WERI-Rb-1 (cell line): ENCODE results near the gene CRACR2A.

ENCODE experiments used
- DNase-seq: peaks from one replicate; pipeline ENCODE4 v3.0.0-alpha.2; 2020
- H3K27ac ChIP-seq: fragments of 250-450 bp; sonication (Bioruptor Pico); 2 replicates; pipeline ENCODE4 v1.5.1; 2020; ENCODE audit warnings: mild to moderate bottlenecking, moderate library complexity
- H3K27me3 ChIP-seq: fragments of 250-450 bp; sonication (Bioruptor Pico); 2 replicates; pipeline ENCODE4 v1.5.1; 2021; ENCODE audit warnings: mild to moderate bottlenecking, low read depth, moderate library complexity; ENCODE audit not compliant: insufficient read depth, severe bottlenecking
- H3K36me3 ChIP-seq: fragments of 250-450 bp; sonication (Bioruptor Pico); 2 replicates; pipeline ENCODE4 v1.5.1; 2020; ENCODE audit warnings: mild to moderate bottlenecking, moderate library complexity
- H3K4me3 ChIP-seq: 2 replicates; pipeline ENCODE4 v1.5.1; 2011; ENCODE audit warnings: low read depth, mild to moderate bottlenecking, control low read depth, low read length
- H3K9me3 ChIP-seq: fragments of 250-450 bp; sonication (Bioruptor Pico); 2 replicates; pipeline ENCODE4 v1.5.1; 2021; ENCODE audit warnings: mild to moderate bottlenecking, moderate library complexity; ENCODE audit not compliant: severe bottlenecking
- CTCF ChIP-seq: IDR thresholded peaks from 2 replicates; pipeline ENCODE4 v1.5.1; 2011; ENCODE audit warnings: low read depth, mild to moderate bottlenecking, control low read depth, inconsistent platforms, low read length

The CRACR2A gene

GRCh38 chr12:3615862-3616261 is 137.0 kb downstream of the CRACR2A start:
- TF ChIP-seq CTCF, result no peak
- no peaks in the 10 kb centered on the region for H3K9me3 ChIP-seq
- no peaks in the 10 kb centered on the region for H3K36me3 ChIP-seq

GRCh38 chr12:3614806-3615466 is 138.0 kb downstream of the CRACR2A start:
- Histone ChIP-seq H3K9me3 (no peaks in the 10 kb centered on the region), H3K4me3 (no peak overlapping the region), H3K27ac (no peak overlapping the region), H3K27me3 (no peaks in the 10 kb centered on the region), H3K36me3 (no peaks in the 10 kb centered on the region)
- no peak for TF ChIP-seq CTCF
- DNase-seq, result peak; percentile 42

More at GRCh38 chr12:3615862-3616261, 137.0 kb downstream of the CRACR2A start:
- Histone ChIP-seq H3K4me3 (no peak overlapping the region), H3K27ac (no peak overlapping the region), H3K27me3 (no peaks in the 10 kb centered on the region)
- DNase-seq, result no peak

- H3K27ac ChIP-seq, result no peak overlapping the region
- no peak for TF ChIP-seq CTCF
- H3K27me3 ChIP-seq, result no peaks in the 10 kb centered on the region
- no peak overlapping the region for H3K4me3 ChIP-seq
- DNase-seq, result no peak
- peaks cover 7% of the 10 kb centered on the region for H3K9me3 ChIP-seq
- no peaks in the 10 kb centered on the region for H3K36me3 ChIP-seq
Measured at GRCh38 chr12:3613641-3614395, 139.1 kb downstream of the CRACR2A start.

GRCh38 chr12:3611860-3612703 is 140.8 kb downstream of the CRACR2A start:
- DNase-seq, result no peak
- TF ChIP-seq CTCF, result no peak
- Histone ChIP-seq H3K4me3 (no peak overlapping the region), H3K36me3 (no peaks in the 10 kb centered on the region), H3K9me3 (peaks cover 7% of the 10 kb centered on the region), H3K27me3 (no peaks in the 10 kb centered on the region), H3K27ac (no peak overlapping the region)

- no peaks in the 10 kb centered on the region for H3K36me3 ChIP-seq
- H3K27me3 ChIP-seq, result no peaks in the 10 kb centered on the region
- DNase-seq, result no peak
- no peak overlapping the region for H3K4me3 ChIP-seq
- no peak for TF ChIP-seq CTCF
- peaks cover 7% of the 10 kb centered on the region for H3K9me3 ChIP-seq
- H3K27ac ChIP-seq, result no peak overlapping the region
Measured at GRCh38 chr12:3607821-3608220, 145.1 kb downstream of the CRACR2A start.
